Neural progenitor cell (in vitro differentiated cells): ENCODE results near the gene SEMA4G.

Source experiments
- CTCF ChIP-seq: fragments of 200-600 bp; sonication (generic); IDR thresholded peaks from 2 replicates; pipeline ENCODE4 v1.5.1; 2017; ENCODE audit warnings: antibody characterized with exemption, mild to moderate bottlenecking
- EZH2 ChIP-seq: fragments of 200-600 bp; sonication (generic); IDR thresholded peaks from 2 replicates; pipeline ENCODE4 v1.6.1; 2017; ENCODE audit warnings: antibody characterized with exemption, mild to moderate bottlenecking, moderate library complexity
- EZH2phosphoT487 ChIP-seq: fragments of 200-600 bp; sonication (generic); IDR thresholded peaks from 2 replicates; pipeline ENCODE4 v1.6.1; 2017; ENCODE audit warnings: antibody characterized with exemption

GRCh38 chr10:100970076-100970913 is 991 bp downstream of the SEMA4G start:
- no peak for TF ChIP-seq CTCF
- no peak for TF ChIP-seq EZH2phosphoT487
- TF ChIP-seq EZH2, result no peak
